Measurements from ENCODE around the gene FAM53B.

Gene FAM53B

GRCh38 chr10:124569623-124570470, 174.3 kb downstream of the FAM53B start:
- H3K27me3 Mint-ChIP-seq: no peaks in the 10 kb centered on the region
- no peak overlapping the region for H3K27ac Mint-ChIP-seq
- H3K4me1 Mint-ChIP-seq (ENCODE audit: low read depth): peaks cover 5% of the 10 kb centered on the region
- no peaks in the 10 kb centered on the region for H3K9me3 Mint-ChIP-seq
- H3K4me3 Mint-ChIP-seq: no peak overlapping the region
- H3K36me3 Mint-ChIP-seq (ENCODE audit: low read depth): no peaks in the 10 kb centered on the region

Measured in stimulated activated naive CD8-positive, alpha-beta T cell treated with anti-CD3 and anti-CD28 coated beads, Interleukin-15, Interleukin-2, amounts not matched to agents 100 ng/mL and 50 ng/mL, for 24 hours (primary cell).